ENCODE results near the gene MLXIP.
"Not testable (repeated sequence)": the region's sequence is repeated elsewhere in the genome, so short reads cannot be mapped to it uniquely, and the experiment has no call there.

DNA sequence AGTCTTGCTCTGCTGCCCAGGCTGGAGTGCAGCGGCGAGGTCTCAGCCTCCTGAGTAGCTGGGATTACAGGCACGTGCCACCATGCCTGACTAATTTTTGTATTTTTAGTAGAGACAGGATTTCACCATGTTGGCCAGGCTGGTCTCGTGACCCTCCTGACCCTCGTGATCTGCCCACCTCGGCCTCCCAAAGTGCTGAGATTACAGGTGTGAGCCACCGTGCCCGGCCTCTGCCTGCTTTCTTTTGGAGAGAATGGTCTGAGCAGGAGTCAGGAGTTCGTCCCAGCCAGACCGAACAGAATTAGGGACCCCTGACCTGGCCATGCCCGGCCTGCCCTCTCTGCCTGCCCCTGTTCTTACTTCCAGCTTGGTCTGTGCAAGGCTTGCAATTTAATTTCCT is 42.8 kb downstream of the MLXIP start:
- TF ChIP-seq EZH2phosphoT487 (conservative IDR thresholded peaks at IDR 0.05; ENCODE audit: low read length) = not testable (repeated sequence)
- TF ChIP-seq, protein P1, sequence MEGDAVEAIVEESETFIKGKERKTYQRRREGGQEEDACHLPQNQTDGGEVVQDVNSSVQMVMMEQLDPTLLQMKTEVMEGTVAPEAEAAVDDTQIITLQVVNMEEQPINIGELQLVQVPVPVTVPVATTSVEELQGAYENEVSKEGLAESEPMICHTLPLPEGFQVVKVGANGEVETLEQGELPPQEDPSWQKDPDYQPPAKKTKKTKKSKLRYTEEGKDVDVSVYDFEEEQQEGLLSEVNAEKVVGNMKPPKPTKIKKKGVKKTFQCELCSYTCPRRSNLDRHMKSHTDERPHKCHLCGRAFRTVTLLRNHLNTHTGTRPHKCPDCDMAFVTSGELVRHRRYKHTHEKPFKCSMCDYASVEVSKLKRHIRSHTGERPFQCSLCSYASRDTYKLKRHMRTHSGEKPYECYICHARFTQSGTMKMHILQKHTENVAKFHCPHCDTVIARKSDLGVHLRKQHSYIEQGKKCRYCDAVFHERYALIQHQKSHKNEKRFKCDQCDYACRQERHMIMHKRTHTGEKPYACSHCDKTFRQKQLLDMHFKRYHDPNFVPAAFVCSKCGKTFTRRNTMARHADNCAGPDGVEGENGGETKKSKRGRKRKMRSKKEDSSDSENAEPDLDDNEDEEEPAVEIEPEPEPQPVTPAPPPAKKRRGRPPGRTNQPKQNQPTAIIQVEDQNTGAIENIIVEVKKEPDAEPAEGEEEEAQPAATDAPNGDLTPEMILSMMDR (IDR thresholded peaks at IDR 0.05; ENCODE audit: insufficient read depth, low read length, poor library complexity, severe bottlenecking) = not testable (repeated sequence)
